C4-2B (cell line): Measurements from ENCODE around the gene CACNB4.

Experiments
- H3K27ac ChIP-seq: fragments of 450-650 bp; 2 replicates; pipeline ENCODE4 v1.5.1; 2017
- CTCF ChIP-seq: fragments of 450-650 bp; conservative IDR thresholded peaks from 2 replicates; pipeline ENCODE4 v1.5.1; 2017; ENCODE audit warnings: mild to moderate bottlenecking
- ZFX ChIP-seq: fragments of 450-650 bp; IDR thresholded peaks from 2 replicates; pipeline ENCODE4 v1.6.1; 2017

Gene CACNB4

GRCh38 chr2:152071518-152071917 is 27.3 kb downstream of the CACNB4 start:
- TF ChIP-seq CTCF (no peak), ZFX (no peak)
- no peak overlapping the region for H3K27ac ChIP-seq

- no peak for TF ChIP-seq CTCF
- no peak for TF ChIP-seq ZFX
Measured at GRCh38 chr2:152071092-152071491, 27.8 kb downstream of the CACNB4 start.

GRCh38 chr2:152068226-152068625 is 30.6 kb downstream of the CACNB4 start:
- TF ChIP-seq ZFX (no peak), CTCF (no peak)
- H3K27ac ChIP-seq: no peak overlapping the region

More at GRCh38 chr2:152071092-152071491, 27.8 kb downstream of the CACNB4 start:
- no peak overlapping the region for H3K27ac ChIP-seq

GRCh38 chr2:152067823-152068222 is 31.0 kb downstream of the CACNB4 start:
- TF ChIP-seq CTCF (no peak), ZFX (no peak)
- no peak overlapping the region for H3K27ac ChIP-seq

- H3K27ac ChIP-seq: no peak overlapping the region
- TF ChIP-seq ZFX (no peak), CTCF (no peak)
Measured at GRCh38 chr2:152065945-152066344, 32.9 kb downstream of the CACNB4 start.

GRCh38 chr2:152064001-152064400 is 34.8 kb downstream of the CACNB4 start:
- H3K27ac ChIP-seq: no peak overlapping the region
- TF ChIP-seq ZFX (no peak), CTCF (no peak)

- TF ChIP-seq CTCF: no peak
- no peak for TF ChIP-seq ZFX
- H3K27ac ChIP-seq: no peak overlapping the region
Measured at GRCh38 chr2:152063325-152063924, 35.4 kb downstream of the CACNB4 start.
